Measurements from ENCODE around the gene TBC1D4.

TBC1D4 gene

GRCh38 chr13:75369981-75370380, 112.0 kb downstream of the TBC1D4 start:
- Histone ChIP-seq H3K4me1 (ENCODE audit: control insufficient read depth, insufficient read depth, low read length) (peaks cover 5% of the 10 kb centered on the region; the same call in 1 of the 2 replicates), H3K27me3 (ENCODE audit: control insufficient read depth, insufficient read depth, low read length) (no peaks in the 10 kb centered on the region), H3K4me3 (ENCODE audit: low read depth, low read length) (no peak overlapping the region), H3K36me3 (ENCODE audit: control insufficient read depth, insufficient read depth, low read length) (no peaks in the 10 kb centered on the region), H3K9ac (ENCODE audit: low read length) (no peak overlapping the region), H3K27ac (ENCODE audit: low read depth, low read length) (no peak overlapping the region), H3K9me3 (ENCODE audit: control insufficient read depth, insufficient read depth, low read depth, low read length) (no peaks in the 10 kb centered on the region)

- Histone ChIP-seq H3K27me3 (ENCODE audit: control insufficient read depth, insufficient read depth, low read length) (no peaks in the 10 kb centered on the region), H3K4me3 (ENCODE audit: low read depth, low read length) (no peak overlapping the region), H3K36me3 (ENCODE audit: control insufficient read depth, insufficient read depth, low read length) (no peaks in the 10 kb centered on the region), H3K4me1 (ENCODE audit: control insufficient read depth, insufficient read depth, low read length) (peaks cover 5% of the 10 kb centered on the region; the same call in 1 of the 2 replicates), H3K9me3 (ENCODE audit: control insufficient read depth, insufficient read depth, low read depth, low read length) (no peaks in the 10 kb centered on the region), H3K9ac (ENCODE audit: low read length) (no peak overlapping the region), H3K27ac (ENCODE audit: low read depth, low read length) (no peak overlapping the region)
Measured at GRCh38 chr13:75368167-75368566, 113.8 kb downstream of the TBC1D4 start.

GRCh38 chr13:75366380-75367280, 115.3 kb downstream of the TBC1D4 start:
- Histone ChIP-seq H3K27ac (ENCODE audit: low read depth, low read length) (no peak overlapping the region), H3K9ac (ENCODE audit: low read length) (no peak overlapping the region), H3K36me3 (ENCODE audit: control insufficient read depth, insufficient read depth, low read length) (no peaks in the 10 kb centered on the region), H3K9me3 (ENCODE audit: control insufficient read depth, insufficient read depth, low read depth, low read length) (no peaks in the 10 kb centered on the region), H3K27me3 (ENCODE audit: control insufficient read depth, insufficient read depth, low read length) (no peaks in the 10 kb centered on the region), H3K4me3 (ENCODE audit: low read depth, low read length) (no peak overlapping the region), H3K4me1 (ENCODE audit: control insufficient read depth, insufficient read depth, low read length) (no peaks in the 10 kb centered on the region)

- H3K4me3 ChIP-seq (ENCODE audit: low read depth, low read length): no peak overlapping the region
- H3K4me1 ChIP-seq (ENCODE audit: control insufficient read depth, insufficient read depth, low read length): no peaks in the 10 kb centered on the region
- H3K9ac ChIP-seq (ENCODE audit: low read length): no peak overlapping the region
- H3K27me3 ChIP-seq (ENCODE audit: control insufficient read depth, insufficient read depth, low read length): no peaks in the 10 kb centered on the region
- no peaks in the 10 kb centered on the region for H3K9me3 ChIP-seq (ENCODE audit: control insufficient read depth, insufficient read depth, low read depth, low read length)
- H3K27ac ChIP-seq (ENCODE audit: low read depth, low read length): no peak overlapping the region
- no peaks in the 10 kb centered on the region for H3K36me3 ChIP-seq (ENCODE audit: control insufficient read depth, insufficient read depth, low read length)
Measured at GRCh38 chr13:75365724-75366173, 116.2 kb downstream of the TBC1D4 start.

- Histone ChIP-seq H3K36me3 (ENCODE audit: control insufficient read depth, insufficient read depth, low read length) (no peaks in the 10 kb centered on the region), H3K4me3 (ENCODE audit: low read depth, low read length) (no peak overlapping the region), H3K9ac (ENCODE audit: low read length) (no peak overlapping the region), H3K27me3 (ENCODE audit: control insufficient read depth, insufficient read depth, low read length) (no peaks in the 10 kb centered on the region), H3K9me3 (ENCODE audit: control insufficient read depth, insufficient read depth, low read depth, low read length) (no peaks in the 10 kb centered on the region), H3K4me1 (ENCODE audit: control insufficient read depth, insufficient read depth, low read length) (peaks cover 2% of the 10 kb centered on the region; the same call in 1 of the 2 replicates), H3K27ac (ENCODE audit: low read depth, low read length) (no peak overlapping the region)
Measured at GRCh38 chr13:75364131-75364713, 117.7 kb downstream of the TBC1D4 start.

- H3K4me1 ChIP-seq (ENCODE audit: control insufficient read depth, insufficient read depth, low read length): peaks cover 6% of the 10 kb centered on the region; the same call in 1 of the 2 replicates
- H3K27me3 ChIP-seq (ENCODE audit: control insufficient read depth, insufficient read depth, low read length): no peaks in the 10 kb centered on the region
- H3K27ac ChIP-seq (ENCODE audit: low read depth, low read length): no peak overlapping the region
Measured at GRCh38 chr13:75363371-75363770, 118.6 kb downstream of the TBC1D4 start.

GRCh38 chr13:75362026-75362425, 119.9 kb downstream of the TBC1D4 start:
- Histone ChIP-seq H3K27me3 (ENCODE audit: control insufficient read depth, insufficient read depth, low read length) (no peaks in the 10 kb centered on the region), H3K36me3 (ENCODE audit: control insufficient read depth, insufficient read depth, low read length) (no peaks in the 10 kb centered on the region), H3K9ac (ENCODE audit: low read length) (no peak overlapping the region), H3K27ac (ENCODE audit: low read depth, low read length) (no peak overlapping the region), H3K4me3 (ENCODE audit: low read depth, low read length) (no peak overlapping the region), H3K9me3 (ENCODE audit: control insufficient read depth, insufficient read depth, low read depth, low read length) (no peaks in the 10 kb centered on the region), H3K4me1 (ENCODE audit: control insufficient read depth, insufficient read depth, low read length) (peaks cover 6% of the 10 kb centered on the region; the same call in 1 of the 2 replicates)

More at GRCh38 chr13:75363371-75363770, 118.6 kb downstream of the TBC1D4 start:
- H3K36me3 ChIP-seq (ENCODE audit: control insufficient read depth, insufficient read depth, low read length): no peaks in the 10 kb centered on the region
- H3K9ac ChIP-seq (ENCODE audit: low read length): no peak overlapping the region
- H3K9me3 ChIP-seq (ENCODE audit: control insufficient read depth, insufficient read depth, low read depth, low read length): no peaks in the 10 kb centered on the region
- H3K4me3 ChIP-seq (ENCODE audit: low read depth, low read length): no peak overlapping the region

GRCh38 chr13:75360170-75360569, 121.8 kb downstream of the TBC1D4 start:
- no peaks in the 10 kb centered on the region for H3K9me3 ChIP-seq (ENCODE audit: control insufficient read depth, insufficient read depth, low read depth, low read length)
- H3K4me1 ChIP-seq (ENCODE audit: control insufficient read depth, insufficient read depth, low read length): peaks cover 6% of the 10 kb centered on the region; the same call in 1 of the 2 replicates
- no peak overlapping the region for H3K4me3 ChIP-seq (ENCODE audit: low read depth, low read length)
- H3K27ac ChIP-seq (ENCODE audit: low read depth, low read length): no peak overlapping the region
- H3K36me3 ChIP-seq (ENCODE audit: control insufficient read depth, insufficient read depth, low read length): no peaks in the 10 kb centered on the region
- H3K27me3 ChIP-seq (ENCODE audit: control insufficient read depth, insufficient read depth, low read length): no peaks in the 10 kb centered on the region
- H3K9ac ChIP-seq (ENCODE audit: low read length): no peak overlapping the region

- H3K9me3 ChIP-seq (ENCODE audit: control insufficient read depth, insufficient read depth, low read depth, low read length): no peaks in the 10 kb centered on the region
- no peak overlapping the region for H3K9ac ChIP-seq (ENCODE audit: low read length)
- H3K4me1 ChIP-seq (ENCODE audit: control insufficient read depth, insufficient read depth, low read length): peaks cover 6% of the 10 kb centered on the region; the same call in 1 of the 2 replicates
- no peak overlapping the region for H3K27ac ChIP-seq (ENCODE audit: low read depth, low read length)
- H3K27me3 ChIP-seq (ENCODE audit: control insufficient read depth, insufficient read depth, low read length): no peaks in the 10 kb centered on the region
- H3K36me3 ChIP-seq (ENCODE audit: control insufficient read depth, insufficient read depth, low read length): peaks cover under 1% of the 10 kb centered on the region
- no peak overlapping the region for H3K4me3 ChIP-seq (ENCODE audit: low read depth, low read length)
Measured at GRCh38 chr13:75359266-75359665, 122.7 kb downstream of the TBC1D4 start.

GRCh38 chr13:75357576-75358289, 124.2 kb downstream of the TBC1D4 start:
- Histone ChIP-seq H3K27me3 (ENCODE audit: control insufficient read depth, insufficient read depth, low read length) (no peaks in the 10 kb centered on the region), H3K36me3 (ENCODE audit: control insufficient read depth, insufficient read depth, low read length) (peaks cover 10% of the 10 kb centered on the region), H3K9me3 (ENCODE audit: control insufficient read depth, insufficient read depth, low read depth, low read length) (no peaks in the 10 kb centered on the region), H3K27ac (ENCODE audit: low read depth, low read length) (no peak overlapping the region), H3K9ac (ENCODE audit: low read length) (no peak overlapping the region), H3K4me3 (ENCODE audit: low read depth, low read length) (no peak overlapping the region), H3K4me1 (ENCODE audit: control insufficient read depth, insufficient read depth, low read length) (peaks cover 6% of the 10 kb centered on the region; the same call in 1 of the 2 replicates)
